HG02943 (cell line): ENCODE data around the gene SLC38A1.
"Not testable (repeated sequence)": the region's sequence is repeated elsewhere in the genome, so short reads cannot be mapped to it uniquely, and the experiment has no call there.

ENCODE experiments used
- ATAC-seq: cut with Tn5 transposase; IDR thresholded peaks from one replicate; pipeline ENCODE4 v1.9.1; 2021; ENCODE audit warnings: mild to moderate bottlenecking, low read depth, moderate library complexity; ENCODE audit not compliant: unreplicated experiment

The SLC38A1 gene

GRCh38 chr12:46209914-46210872 is 58.6 kb downstream of the SLC38A1 start:
- ATAC-seq, result peak; percentile 60

GRCh38 chr12:46209170-46209569 is 59.7 kb downstream of the SLC38A1 start:
- ATAC-seq, result no peak

- no peak for ATAC-seq
Observed at GRCh38 chr12:46208370-46208769, 60.5 kb downstream of the SLC38A1 start.

GRCh38 chr12:46207644-46208043 is 61.2 kb downstream of the SLC38A1 start:
- ATAC-seq, result no peak

- ATAC-seq, result no peak
Observed at GRCh38 chr12:46206471-46206870, 62.4 kb downstream of the SLC38A1 start.

- ATAC-seq, result no peak
Observed at GRCh38 chr12:46205294-46205693, 63.5 kb downstream of the SLC38A1 start.

GRCh38 chr12:46201284-46201789 is 67.5 kb downstream of the SLC38A1 start:
- no peak for ATAC-seq

- ATAC-seq, result no peak
Observed at GRCh38 chr12:46200551-46200950, 68.3 kb downstream of the SLC38A1 start.

- no peak for ATAC-seq
Observed at GRCh38 chr12:46198913-46199312, 69.9 kb downstream of the SLC38A1 start.

GRCh38 chr12:46197883-46198282 is 71.0 kb downstream of the SLC38A1 start:
- ATAC-seq, result no peak

GRCh38 chr12:46190533-46190932 is 78.3 kb downstream of the SLC38A1 start:
- not testable (repeated sequence) for ATAC-seq

- ATAC-seq, result no peak
Observed at GRCh38 chr12:46188170-46188569, 80.7 kb downstream of the SLC38A1 start.

GRCh38 chr12:46187023-46187422 is 81.8 kb downstream of the SLC38A1 start:
- ATAC-seq, result no peak

- ATAC-seq, result no peak
Observed at GRCh38 chr12:46186088-46186487, 82.8 kb downstream of the SLC38A1 start.

GRCh38 chr12:46185686-46186085 is 83.2 kb downstream of the SLC38A1 start:
- ATAC-seq, result no peak

GRCh38 chr12:46184798-46185595 is 83.8 kb downstream of the SLC38A1 start:
- no peak for ATAC-seq

GRCh38 chr12:46183112-46183511 is 85.7 kb downstream of the SLC38A1 start:
- no peak for ATAC-seq

GRCh38 chr12:46181465-46181864 is 87.4 kb downstream of the SLC38A1 start:
- ATAC-seq, result no peak

GRCh38 chr12:46179693-46180452 is 89.0 kb downstream of the SLC38A1 start:
- ATAC-seq, result peak; percentile 61

GRCh38 chr12:46177837-46178608 is 90.8 kb downstream of the SLC38A1 start:
- no peak for ATAC-seq
